ENCODE measurements around the gene PDZK1IP1.
"Not testable (repeated sequence)": the region's sequence is repeated elsewhere in the genome, so short reads cannot be mapped to it uniquely, and the experiment has no call there.

Gene PDZK1IP1

GRCh38 chr1:47223174-47223920 lies 33.5 kb upstream of the PDZK1IP1 start:
- DNase-seq, result no peak

GRCh38 chr1:47222476-47222875 lies 32.6 kb upstream of the PDZK1IP1 start:
- no peak for DNase-seq

DNA sequence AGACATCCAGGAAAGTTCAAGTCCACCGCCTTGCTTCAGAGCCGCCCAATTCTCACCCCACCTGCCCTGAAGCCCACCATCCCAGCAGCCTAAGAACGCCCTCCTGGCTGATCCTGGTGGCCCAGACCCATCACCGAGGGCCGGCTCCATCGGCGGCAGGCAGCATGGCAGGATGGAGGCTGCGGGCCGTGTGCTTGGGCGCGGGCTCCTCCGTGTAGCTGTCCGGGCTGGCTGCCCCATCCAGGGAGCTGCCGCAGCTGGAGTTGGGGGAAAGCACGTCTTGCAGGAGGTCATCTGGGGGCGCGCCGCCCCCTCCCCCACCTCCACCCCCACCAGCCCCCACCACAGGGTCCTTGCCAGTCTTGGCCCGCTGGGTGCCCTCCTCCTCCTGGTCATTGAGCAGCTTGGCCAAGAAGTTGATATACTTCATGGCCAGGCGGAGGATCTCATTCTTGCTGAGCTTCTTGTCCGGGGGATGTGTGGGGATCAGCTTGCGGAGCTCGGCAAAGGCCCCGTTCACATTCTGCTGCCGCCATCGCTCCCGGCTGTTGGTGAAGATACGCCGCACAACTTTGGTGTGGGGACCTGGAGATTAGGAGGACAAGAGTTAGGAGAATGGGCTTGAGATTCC lies 29.9 kb upstream of the PDZK1IP1 start:
- DNase-seq, result no peak

- no peak for DNase-seq
Observed at GRCh38 chr1:47219001-47219400, 29.2 kb upstream of the PDZK1IP1 start.

- DNase-seq, result no peak
Observed at GRCh38 chr1:47216278-47217059, 26.6 kb upstream of the PDZK1IP1 start.

- DNase-seq, result no peak
Observed at GRCh38 chr1:47215713-47216112, 25.9 kb upstream of the PDZK1IP1 start.

DNA sequence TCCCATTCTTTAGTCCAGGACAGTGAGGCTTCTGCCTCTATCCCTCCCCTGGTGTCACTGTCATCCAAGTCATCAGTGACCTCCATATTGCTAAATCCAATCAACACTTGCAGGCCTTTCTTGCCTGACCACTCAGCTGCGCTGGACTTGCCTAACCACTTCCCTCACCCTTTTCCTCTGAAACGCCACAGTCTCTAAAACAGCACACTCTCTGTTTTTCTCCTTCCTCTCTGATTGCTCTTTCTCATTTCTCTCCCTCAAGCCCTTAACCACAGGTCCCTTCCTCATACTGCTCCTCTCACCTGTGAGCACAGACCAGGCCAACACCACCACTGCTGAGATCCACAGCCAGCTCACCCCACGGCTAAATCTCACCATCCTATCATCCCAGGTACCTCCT lies 24.7 kb upstream of the PDZK1IP1 start:
- DNase-seq, result peak; percentile 26 to 36

DNA sequence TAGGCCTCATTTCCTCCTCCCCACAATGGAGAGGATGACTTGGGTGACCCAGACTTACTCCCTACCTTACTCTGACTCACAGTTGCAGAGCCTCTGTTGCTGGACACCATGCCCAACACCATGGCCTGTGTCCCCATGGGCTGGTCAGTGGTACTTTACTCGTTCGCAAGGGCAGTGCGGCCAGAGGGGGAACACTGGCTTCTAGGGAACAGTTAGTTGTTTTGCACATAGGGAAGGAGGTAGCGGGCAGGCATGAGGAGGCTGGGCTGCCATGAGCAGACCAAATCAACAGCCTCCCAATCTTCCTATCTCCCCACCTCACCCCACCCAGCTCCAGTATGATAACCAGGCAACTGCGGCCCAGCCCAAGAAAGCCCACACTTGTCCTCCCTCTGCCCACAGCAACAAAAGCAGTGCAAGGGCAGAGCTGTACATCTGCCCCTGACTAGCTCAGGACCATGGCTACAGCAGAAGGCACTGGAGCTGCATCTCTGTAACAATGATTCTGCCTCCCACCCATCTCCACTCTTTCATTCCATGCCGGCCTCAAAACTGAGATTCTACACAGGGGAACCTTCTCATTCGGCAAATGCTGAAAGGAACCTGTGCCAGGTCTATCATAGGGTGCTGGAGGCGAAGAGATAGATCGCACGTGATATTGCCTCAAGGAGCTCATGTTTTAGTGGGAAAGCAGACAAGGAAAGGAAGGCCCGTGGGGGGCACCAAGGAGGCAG lies 23.6 kb upstream of the PDZK1IP1 start:
- DNase-seq, result no peak

DNA sequence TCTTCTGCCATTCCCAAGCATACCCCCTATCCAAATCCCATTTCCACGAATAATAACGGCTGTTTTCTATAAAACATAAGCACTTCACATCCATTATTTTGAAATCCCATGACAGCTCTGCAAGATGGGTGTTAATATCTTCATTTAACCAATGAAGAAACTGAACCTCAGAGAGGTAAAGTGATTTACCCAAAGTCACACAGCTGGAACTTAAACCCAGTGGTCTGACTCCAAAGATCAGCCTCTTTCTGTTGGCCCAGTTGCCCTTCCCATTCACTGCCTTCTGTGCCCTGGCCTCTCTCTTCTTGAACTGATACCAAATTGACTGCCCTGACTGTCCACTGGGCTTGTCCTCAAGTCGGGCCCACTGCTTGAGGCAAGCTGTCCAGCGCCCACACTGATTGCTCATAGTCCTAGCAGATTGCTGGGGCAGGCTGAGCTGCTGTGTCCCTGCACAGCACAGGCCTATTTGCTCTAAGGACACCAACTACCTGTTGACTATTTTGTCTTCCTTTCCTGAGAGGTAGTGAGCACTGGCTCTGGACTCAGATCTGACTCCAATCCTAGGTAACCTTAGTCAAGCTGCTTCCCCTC lies 22.9 kb upstream of the PDZK1IP1 start:
- no peak for DNase-seq

DNA sequence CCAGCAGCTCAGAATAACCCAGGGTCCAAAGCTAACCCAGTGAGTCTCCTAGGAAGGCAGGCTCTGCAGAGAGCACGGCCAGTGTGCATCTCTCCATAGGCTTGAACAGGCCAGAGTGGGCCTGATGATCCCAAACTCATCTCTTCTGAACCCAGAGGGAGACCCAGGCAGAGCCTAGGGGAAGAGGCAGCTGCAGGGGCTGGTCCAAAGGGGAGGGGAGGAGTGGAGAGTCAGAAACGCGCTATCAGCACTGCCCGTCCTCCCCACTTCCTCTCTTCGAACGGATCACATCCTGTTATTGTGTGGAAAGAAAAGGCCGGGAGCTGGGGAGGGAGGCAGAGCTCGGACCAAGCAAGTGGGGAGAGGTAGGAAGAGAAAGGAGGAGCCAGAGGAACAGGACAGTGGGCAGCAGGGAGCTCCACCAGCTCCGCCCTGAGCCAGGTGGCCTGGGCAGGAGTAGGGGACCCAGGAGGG lies 22.0 kb upstream of the PDZK1IP1 start:
- peak; percentile 6 to 22 for DNase-seq

DNA sequence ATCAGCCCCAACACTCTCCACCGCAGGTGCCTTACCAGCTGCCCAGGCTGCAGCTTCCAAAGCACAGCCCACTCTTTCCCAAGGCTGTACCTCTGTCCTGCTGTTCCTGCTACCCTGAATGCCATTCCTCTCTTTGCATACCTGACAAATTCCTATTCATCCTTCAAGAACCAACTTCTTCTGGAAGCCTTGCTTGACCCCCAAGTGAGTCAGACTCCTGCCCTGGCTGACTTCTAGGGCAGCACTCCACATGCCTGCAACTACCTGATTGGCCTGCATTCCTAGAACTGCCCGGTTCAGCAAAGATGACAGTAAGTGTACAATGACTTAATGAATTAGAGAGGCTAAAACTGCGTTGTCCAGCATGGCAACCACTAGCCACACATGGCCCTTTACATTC lies 20.8 kb upstream of the PDZK1IP1 start:
- DNase-seq, result no peak

- DNase-seq, result no peak
Observed at GRCh38 chr1:47209725-47210325, 20.0 kb upstream of the PDZK1IP1 start.

DNA sequence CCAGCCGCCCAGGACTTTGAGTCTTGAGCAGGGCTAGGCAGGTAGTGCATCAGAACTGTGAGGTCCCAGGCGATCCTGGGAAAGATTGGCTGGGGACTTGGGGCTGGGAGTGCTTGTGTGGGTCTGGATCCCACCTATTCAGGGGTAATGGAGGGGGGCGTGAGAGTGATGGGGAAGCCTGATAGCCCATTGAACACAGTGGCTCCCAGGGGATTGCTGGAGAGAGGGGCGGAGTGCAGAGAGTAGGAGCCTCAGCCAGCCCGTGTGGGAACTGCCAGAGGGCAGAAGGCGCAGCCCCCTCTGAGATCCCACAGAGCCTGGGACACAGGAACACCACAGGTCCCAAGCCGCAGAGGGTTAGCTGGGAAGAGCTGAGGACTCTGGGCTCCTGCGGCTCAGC lies 19.3 kb upstream of the PDZK1IP1 start:
- DNase-seq, result no peak

- no peak for DNase-seq
Observed at GRCh38 chr1:47208374-47208850, 18.6 kb upstream of the PDZK1IP1 start.

GRCh38 chr1:47207803-47208373 lies 18.1 kb upstream of the PDZK1IP1 start:
- no peak for DNase-seq

GRCh38 chr1:47205918-47206317 lies 16.1 kb upstream of the PDZK1IP1 start:
- DNase-seq, result no peak

DNA sequence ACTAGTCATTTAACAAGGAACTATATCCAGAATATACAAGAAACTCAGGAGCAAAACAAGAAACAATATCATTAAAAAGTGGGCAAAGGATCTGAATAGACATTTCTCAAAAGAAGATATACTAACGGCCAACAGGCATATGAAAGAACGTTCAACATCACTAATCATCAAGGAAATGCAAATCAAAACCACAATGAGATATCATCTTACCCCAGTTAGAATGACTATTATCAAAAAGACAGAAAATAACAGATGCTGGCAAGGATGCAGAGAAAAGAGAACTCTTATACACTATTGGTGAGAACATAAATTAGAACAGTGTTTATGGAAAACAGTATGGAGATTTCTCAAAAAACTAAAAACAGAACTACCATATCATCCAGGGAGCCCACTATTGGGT lies 13.7 kb upstream of the PDZK1IP1 start:
- not testable (repeated sequence) for DNase-seq

DNA sequence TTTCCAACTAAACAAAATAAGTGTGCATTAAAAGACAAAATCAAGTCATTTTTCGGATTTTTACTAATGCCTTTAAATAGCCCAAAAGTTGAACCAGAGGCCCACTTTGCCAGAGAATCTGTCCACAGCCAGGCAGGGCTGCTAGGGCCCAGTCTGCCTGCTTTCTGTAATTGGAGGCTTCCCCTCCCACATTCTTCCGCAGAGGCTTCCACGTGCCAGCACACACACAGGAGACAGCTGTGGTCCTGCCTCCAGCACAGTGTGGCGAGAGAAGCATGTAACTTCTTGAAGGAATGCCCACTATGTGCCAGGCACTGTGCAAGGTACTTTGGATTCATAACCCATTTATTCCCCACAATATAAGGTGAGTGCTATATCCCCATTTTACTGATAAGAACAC lies 11.3 kb upstream of the PDZK1IP1 start:
- no peak for DNase-seq

DNA sequence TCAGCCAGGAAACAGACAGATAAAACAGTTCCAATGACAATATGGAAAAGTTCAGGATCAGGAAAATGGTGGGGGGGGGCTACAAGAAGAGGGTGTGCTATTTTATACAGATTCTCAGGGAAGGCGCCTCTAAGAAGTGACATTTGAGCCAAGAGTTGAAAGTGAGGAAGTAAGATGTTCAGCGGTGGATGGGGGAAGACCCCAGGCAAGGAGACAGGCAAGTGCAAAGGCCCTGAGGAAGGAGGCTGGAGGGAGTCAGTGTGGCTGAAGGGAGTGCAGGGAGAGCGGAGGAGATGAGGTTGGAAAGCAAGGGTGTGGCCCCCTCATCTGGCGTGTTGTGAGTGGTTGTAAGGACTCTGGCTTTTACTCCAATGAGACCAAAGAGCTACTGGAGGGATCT lies 8.4 kb upstream of the PDZK1IP1 start:
- no peak for DNase-seq

- DNase-seq, result no peak
Observed at GRCh38 chr1:47196622-47197021, 6.8 kb upstream of the PDZK1IP1 start.

GRCh38 chr1:47195981-47196380 lies 6.1 kb upstream of the PDZK1IP1 start:
- not testable (repeated sequence) for DNase-seq

GRCh38 chr1:47194311-47194710 lies 4.5 kb upstream of the PDZK1IP1 start:
- DNase-seq, result no peak

Measured in AML-193 (cell line).